ENCODE results near the gene PTPN18. TPM values are rescaled to one million over a fixed set of nuclear protein-coding genes. Genes with fewer than 3 reads are reported as not detected.
"Not testable (repeated sequence)": the region's sequence is repeated elsewhere in the genome, so short reads cannot be mapped to it uniquely, and the experiment has no call there.

The PTPN18 gene
- total RNA-seq, 2 donors from 2014 or later = 79.2 to 93.3 TPM

DNA sequence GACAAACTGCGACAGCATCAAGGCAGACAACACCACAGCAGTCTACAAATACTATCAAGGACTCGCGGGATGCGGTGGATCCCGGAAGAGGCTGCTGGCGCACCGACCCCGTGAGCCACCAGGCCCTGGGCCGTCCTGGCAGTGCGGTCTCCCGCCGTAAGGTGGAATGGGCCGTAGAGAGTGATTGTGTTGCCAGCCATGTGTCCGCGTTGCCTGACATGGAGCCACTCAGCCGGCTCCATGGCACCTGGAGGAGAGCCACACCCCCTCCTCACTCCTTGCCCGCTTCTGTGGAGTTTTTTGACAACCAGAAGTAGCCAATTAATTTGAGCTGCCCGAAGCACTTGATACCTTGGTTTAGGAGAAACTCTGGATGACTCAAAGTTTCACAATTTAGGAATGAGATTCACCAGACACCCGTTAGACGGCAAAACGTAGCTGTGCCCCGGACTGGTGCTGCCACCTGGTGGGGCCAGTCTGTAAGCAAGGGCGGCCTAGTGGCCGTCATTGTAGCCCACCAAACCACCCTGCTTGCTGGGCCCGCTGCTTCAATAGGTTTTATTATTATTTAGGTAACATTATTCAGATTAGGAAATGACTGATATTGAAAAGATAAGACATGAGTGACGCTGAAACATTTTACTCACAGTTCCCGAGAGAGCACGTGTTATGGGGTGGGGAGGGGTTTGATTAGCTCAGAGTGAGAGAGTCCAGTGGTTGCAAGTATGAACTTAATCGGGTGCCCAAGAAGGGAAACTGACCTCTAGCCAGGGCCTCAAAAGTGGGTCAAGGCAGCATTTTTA is 23.4 kb upstream of the PTPN18 start:
- no peak for DNase-seq (ENCODE audit: low spot score)
- peak overlapping the region; percentile 39 for H3K4me3 ChIP-seq
- peak; percentile 40 for ATAC-seq (ENCODE audit: insufficient number of reproducible peaks, low FRiP score, low read depth)

DNA sequence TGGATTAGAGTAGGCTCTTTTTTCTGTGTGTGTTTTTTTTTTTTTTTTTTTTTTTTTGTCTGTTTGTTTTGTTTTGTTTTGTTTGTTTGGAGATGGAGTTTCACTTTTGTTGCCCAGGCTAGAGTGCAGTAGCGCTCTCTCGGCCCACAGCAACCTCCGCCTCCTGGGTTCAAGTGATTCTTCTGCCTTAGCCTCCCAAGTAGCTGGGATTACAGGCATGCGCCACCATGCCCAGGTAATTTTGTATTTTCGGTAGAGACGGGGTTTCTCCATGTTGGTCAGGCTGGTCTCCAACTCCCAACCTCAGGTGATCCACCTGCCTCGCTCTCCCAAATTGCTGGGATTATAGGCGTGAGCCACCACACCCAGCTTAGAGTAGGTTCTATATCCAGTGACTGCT is 22.6 kb upstream of the PTPN18 start:
- not testable (repeated sequence) for H3K36me3 ChIP-seq; H3K27ac ChIP-seq; H3K9me3 ChIP-seq; H3K4me3 ChIP-seq; ATAC-seq (ENCODE audit: insufficient number of reproducible peaks, low FRiP score, low read depth); H3K4me1 ChIP-seq (ENCODE audit: control insufficient read depth in 1 of 2, low read depth in 2 of 2); H3K27me3 ChIP-seq (replicated peaks; ENCODE audit: insufficient read depth); DNase-seq (ENCODE audit: low spot score)

More for the DNA sequence above, 23.4 kb upstream of the PTPN18 start:
- Histone ChIP-seq H3K9me3 (no peaks in the 10 kb centered on the region), H3K36me3 (no peaks in the 10 kb centered on the region), H3K4me1 (ENCODE audit: control insufficient read depth in 1 of 2, low read depth in 2 of 2) (no peaks in the 10 kb centered on the region), H3K27ac (no peak overlapping the region), H3K27me3 (replicated peaks; ENCODE audit: insufficient read depth) (no peaks in the 10 kb centered on the region)
- TF ChIP-seq, protein P1, sequence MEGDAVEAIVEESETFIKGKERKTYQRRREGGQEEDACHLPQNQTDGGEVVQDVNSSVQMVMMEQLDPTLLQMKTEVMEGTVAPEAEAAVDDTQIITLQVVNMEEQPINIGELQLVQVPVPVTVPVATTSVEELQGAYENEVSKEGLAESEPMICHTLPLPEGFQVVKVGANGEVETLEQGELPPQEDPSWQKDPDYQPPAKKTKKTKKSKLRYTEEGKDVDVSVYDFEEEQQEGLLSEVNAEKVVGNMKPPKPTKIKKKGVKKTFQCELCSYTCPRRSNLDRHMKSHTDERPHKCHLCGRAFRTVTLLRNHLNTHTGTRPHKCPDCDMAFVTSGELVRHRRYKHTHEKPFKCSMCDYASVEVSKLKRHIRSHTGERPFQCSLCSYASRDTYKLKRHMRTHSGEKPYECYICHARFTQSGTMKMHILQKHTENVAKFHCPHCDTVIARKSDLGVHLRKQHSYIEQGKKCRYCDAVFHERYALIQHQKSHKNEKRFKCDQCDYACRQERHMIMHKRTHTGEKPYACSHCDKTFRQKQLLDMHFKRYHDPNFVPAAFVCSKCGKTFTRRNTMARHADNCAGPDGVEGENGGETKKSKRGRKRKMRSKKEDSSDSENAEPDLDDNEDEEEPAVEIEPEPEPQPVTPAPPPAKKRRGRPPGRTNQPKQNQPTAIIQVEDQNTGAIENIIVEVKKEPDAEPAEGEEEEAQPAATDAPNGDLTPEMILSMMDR (IDR thresholded peaks at IDR 0.05) = peak; percentile 71

DNA sequence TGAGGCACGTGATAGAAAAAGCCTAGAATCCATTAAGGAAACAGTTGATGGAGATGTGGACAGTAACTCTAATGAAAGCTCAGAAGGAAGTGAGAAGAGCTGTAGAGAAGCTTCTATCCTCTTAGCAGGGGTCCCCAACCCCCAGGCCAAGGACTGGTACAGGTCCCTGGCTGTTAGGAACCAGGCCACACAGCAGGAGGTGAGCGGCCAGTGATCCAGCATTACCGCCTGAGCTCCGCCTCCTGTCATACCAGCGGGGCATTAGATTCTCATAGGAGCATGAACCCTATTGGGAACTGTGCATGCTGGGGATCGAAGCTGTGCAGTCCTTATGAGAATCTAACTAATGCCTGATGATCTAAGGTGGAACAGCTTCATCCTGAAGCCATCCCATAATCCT is 21.8 kb upstream of the PTPN18 start:
- ATAC-seq (ENCODE audit: insufficient number of reproducible peaks, low FRiP score, low read depth) = no peak
- TF ChIP-seq, protein P1 (IDR thresholded peaks at IDR 0.05) = no peak
- no peak overlapping the region for H3K4me3 ChIP-seq

DNA sequence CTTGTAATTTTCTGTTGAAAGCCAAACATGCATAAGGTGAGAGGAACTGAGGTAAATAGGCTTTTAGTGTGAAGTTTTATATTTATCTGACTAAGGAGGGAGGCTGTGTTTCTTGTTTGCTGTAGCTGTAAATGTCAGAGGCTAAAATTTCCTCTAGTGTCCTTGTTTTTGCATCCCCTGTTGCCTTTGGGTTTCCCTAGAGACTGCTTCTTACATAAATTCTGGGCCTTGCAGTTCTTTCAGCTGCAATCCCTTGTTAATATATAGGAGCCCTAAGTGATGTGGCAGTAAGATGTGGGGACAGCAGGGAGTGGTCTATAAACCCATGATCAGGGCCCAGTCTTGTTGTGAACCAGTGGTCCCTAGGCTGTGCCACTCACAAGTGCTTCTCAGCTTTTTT is 20.6 kb upstream of the PTPN18 start:
- H3K36me3 ChIP-seq = peaks cover 8% of the 10 kb centered on the region
- H3K27ac ChIP-seq = no peak overlapping the region
- TF ChIP-seq, protein P1 (IDR thresholded peaks at IDR 0.05) = no peak
- no peak for DNase-seq (ENCODE audit: low spot score)
- ATAC-seq (ENCODE audit: insufficient number of reproducible peaks, low FRiP score, low read depth) = no peak
- no peaks in the 10 kb centered on the region for H3K4me1 ChIP-seq (ENCODE audit: control insufficient read depth in 1 of 2, low read depth in 2 of 2)
- H3K27me3 ChIP-seq (replicated peaks; ENCODE audit: insufficient read depth) = no peaks in the 10 kb centered on the region
- no peaks in the 10 kb centered on the region for H3K9me3 ChIP-seq
- H3K4me3 ChIP-seq = no peak overlapping the region

More for the DNA sequence above, 21.8 kb upstream of the PTPN18 start:
- no peak for DNase-seq (ENCODE audit: low spot score)
- H3K27ac ChIP-seq = no peak overlapping the region
- H3K4me1 ChIP-seq (ENCODE audit: control insufficient read depth in 1 of 2, low read depth in 2 of 2) = no peaks in the 10 kb centered on the region
- peaks cover 6% of the 10 kb centered on the region for H3K36me3 ChIP-seq
- H3K27me3 ChIP-seq (replicated peaks; ENCODE audit: insufficient read depth) = no peaks in the 10 kb centered on the region
- H3K9me3 ChIP-seq = no peaks in the 10 kb centered on the region

DNA sequence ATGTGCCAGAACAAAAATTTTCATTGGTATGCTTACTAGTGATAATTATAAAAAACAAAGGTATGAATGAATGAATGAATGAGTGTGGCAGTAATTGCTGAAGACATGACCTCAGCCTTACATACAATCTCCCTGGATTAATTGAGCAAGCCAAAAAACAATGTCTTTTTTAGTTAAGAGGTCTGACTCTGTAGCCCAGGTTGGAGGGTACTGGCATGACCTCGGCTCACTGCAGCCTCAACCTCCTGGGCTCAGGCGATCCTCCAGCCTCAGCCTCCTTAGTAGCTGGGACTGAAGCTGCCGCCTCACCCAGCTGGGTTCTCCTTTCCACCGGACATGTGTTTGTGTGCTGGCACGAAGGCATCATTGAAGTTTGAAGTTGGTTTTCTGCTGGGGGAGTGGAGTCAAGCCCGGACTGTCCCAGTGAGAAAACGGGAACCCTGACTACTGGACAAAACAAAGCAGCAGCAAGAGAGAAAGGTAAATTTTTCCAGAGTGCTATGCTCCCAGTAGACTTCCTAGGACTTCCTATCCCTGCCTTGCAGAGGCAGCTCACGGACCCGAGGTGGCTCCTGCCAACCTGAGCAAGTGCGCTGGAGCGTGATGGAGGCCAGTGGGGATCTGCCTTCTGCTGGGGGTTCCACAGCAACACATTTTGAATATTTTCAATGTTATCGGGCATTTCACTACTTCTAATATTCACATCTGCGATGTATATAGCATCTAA is 19.5 kb upstream of the PTPN18 start:
- TF ChIP-seq, protein P1 (IDR thresholded peaks at IDR 0.05) = no peak
- no peak overlapping the region for H3K27ac ChIP-seq
- H3K4me1 ChIP-seq (ENCODE audit: control insufficient read depth in 1 of 2, low read depth in 2 of 2) = peaks cover 0 to 3% of the 10 kb centered on the region in 2 donors
- H3K27me3 ChIP-seq (replicated peaks; ENCODE audit: insufficient read depth) = no peaks in the 10 kb centered on the region
- ATAC-seq (ENCODE audit: insufficient number of reproducible peaks, low FRiP score, low read depth) = no peak
- peaks cover 9% of the 10 kb centered on the region for H3K36me3 ChIP-seq
- H3K4me3 ChIP-seq = no peak overlapping the region
- no peaks in the 10 kb centered on the region for H3K9me3 ChIP-seq
- DNase-seq (ENCODE audit: low spot score) = no peak
